Right lobe of liver (tissue), 4 donors: ENCODE data around the gene AJAP1.

Experiments used
- POLR2A ChIP-seq: fragments of 450-650 bp; IDR thresholded peaks from one replicate; pipeline ENCODE4 v1.6.1; 2017; ENCODE audit warnings: antibody characterized with exemption, mild to moderate bottlenecking
- TF ChIP-seq, protein P1 (sequence below), 4 donors: fragments of 200-600 bp in 3 of 4; fragments of 450-650 bp in 1 of 4; IDR thresholded peaks; one replicate each; pipeline versions ENCODE4 v1.5.1 to v1.8.0; 2016 to 2022; ENCODE audit warnings: antibody characterized with exemption in 4 of 4, mild to moderate bottlenecking in 2 of 4
- donor health status: DM: no; HTN: no; CAD: no.
- donor health status: DM: no; HTN: no; CAD: no.
- donor health status: DM: no; HTN: yes; CAD: no.

DNA sequence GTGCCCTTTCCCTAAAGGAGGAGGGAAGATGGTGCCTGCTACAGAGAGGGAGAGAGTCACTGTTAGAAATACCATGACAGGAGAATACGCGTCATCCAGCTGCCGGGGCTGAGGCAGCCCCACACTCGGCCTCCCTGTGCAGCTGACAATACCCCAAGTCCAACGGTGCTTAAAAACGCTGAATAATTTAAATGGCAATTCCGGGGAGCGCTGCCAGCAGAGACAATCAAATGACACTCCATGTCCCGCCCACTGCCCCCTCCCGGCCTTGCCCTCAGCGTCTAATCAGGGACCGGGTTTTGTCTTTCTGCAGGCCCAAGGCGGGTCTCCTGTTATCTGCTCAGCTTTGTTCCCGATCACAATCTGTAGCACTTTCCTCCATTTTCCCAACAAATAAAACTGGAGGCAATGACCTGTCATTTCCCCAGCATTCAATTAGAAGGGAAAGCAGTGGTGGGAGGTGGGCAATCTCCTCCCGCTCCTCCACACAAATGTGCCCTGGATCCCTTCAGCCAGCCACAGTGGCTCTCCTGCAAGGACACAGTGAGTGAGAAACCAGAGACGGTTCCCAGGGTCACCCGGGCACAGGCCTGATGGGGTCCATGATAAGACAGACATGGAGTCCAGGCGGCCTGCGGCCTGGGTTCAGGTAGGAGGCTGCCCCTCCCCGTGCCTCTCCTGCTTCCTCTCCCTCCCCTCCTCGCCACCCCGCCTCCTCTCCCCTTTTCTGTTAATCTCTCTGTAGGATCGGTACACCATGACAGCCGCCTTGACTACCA lies 42.7 kb upstream of the AJAP1 start:
- TF ChIP-seq, protein P1, sequence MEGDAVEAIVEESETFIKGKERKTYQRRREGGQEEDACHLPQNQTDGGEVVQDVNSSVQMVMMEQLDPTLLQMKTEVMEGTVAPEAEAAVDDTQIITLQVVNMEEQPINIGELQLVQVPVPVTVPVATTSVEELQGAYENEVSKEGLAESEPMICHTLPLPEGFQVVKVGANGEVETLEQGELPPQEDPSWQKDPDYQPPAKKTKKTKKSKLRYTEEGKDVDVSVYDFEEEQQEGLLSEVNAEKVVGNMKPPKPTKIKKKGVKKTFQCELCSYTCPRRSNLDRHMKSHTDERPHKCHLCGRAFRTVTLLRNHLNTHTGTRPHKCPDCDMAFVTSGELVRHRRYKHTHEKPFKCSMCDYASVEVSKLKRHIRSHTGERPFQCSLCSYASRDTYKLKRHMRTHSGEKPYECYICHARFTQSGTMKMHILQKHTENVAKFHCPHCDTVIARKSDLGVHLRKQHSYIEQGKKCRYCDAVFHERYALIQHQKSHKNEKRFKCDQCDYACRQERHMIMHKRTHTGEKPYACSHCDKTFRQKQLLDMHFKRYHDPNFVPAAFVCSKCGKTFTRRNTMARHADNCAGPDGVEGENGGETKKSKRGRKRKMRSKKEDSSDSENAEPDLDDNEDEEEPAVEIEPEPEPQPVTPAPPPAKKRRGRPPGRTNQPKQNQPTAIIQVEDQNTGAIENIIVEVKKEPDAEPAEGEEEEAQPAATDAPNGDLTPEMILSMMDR (IDR thresholded peaks at IDR 0.05) = no peak
- TF ChIP-seq POLR2A = no peak
